Fibroblast of villous mesenchyme (primary cell): ENCODE results near the gene SBNO2. TPM values are rescaled to one million over a fixed set of nuclear protein-coding genes. Genes with fewer than 3 reads are reported as not detected.

Source experiments
- DNase-seq: peaks from one replicate; pipeline ENCODE4 v3.0.0-alpha.2; 2010; ENCODE audit warnings: low read depth
- H3K4me3 ChIP-seq: 2 replicates; pipeline ENCODE4 v1.5.1; 2011; ENCODE audit warnings: low read depth, mild to moderate bottlenecking, low read length
- total RNA-seq: library from RNA; depleted of rRNA; stranded (reverse); fragments of >200 nt; gene quantifications from 2 replicates; pipeline ENCODE4 v1.2.3, GENCODE V29; 2012
- TF ChIP-seq, protein P1 (sequence below): IDR thresholded peaks from 2 replicates; pipeline ENCODE4 v1.5.1; 2012; ENCODE audit warnings: low read depth, mild to moderate bottlenecking, low read length; ENCODE audit not compliant: insufficient read depth

SBNO2 gene
- total RNA-seq, 1 donor = 69.5 TPM

DNA sequence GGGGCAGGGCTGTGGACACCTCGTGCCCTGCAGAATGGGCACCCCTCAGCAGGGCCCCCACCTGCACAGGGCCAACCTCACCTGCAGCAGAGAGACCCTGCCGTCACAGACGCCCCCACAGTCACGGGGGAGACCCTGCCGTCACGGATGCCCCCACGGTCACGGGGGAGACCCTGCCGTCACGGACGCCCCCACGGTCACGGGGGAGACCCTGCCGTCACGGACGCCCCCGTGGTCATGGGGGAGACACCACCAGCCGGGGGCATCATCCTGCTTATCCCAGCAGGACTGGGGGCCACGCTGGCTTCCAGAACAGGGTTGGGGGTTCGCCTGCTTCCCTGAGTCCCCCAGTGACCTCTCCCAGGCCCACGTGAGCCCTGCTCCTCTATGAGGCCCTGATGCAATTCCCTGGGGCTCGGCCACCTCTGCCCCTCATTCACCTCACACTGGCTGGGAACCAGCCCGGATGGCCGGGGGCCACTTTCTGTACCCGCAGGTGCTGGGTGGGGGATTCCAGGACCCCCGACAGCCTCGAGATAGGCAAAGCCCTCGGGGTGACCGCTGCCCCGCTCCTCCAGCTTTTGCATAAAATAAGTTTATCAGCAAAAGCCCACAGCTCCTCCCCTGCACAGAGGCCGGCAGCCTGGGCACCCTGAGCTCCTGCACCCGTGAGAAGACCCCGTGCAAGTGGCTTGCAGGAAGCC is 23.6 kb downstream of the SBNO2 start:
- DNase-seq = no peak
- no peak overlapping the region for H3K4me3 ChIP-seq
- TF ChIP-seq, protein P1, sequence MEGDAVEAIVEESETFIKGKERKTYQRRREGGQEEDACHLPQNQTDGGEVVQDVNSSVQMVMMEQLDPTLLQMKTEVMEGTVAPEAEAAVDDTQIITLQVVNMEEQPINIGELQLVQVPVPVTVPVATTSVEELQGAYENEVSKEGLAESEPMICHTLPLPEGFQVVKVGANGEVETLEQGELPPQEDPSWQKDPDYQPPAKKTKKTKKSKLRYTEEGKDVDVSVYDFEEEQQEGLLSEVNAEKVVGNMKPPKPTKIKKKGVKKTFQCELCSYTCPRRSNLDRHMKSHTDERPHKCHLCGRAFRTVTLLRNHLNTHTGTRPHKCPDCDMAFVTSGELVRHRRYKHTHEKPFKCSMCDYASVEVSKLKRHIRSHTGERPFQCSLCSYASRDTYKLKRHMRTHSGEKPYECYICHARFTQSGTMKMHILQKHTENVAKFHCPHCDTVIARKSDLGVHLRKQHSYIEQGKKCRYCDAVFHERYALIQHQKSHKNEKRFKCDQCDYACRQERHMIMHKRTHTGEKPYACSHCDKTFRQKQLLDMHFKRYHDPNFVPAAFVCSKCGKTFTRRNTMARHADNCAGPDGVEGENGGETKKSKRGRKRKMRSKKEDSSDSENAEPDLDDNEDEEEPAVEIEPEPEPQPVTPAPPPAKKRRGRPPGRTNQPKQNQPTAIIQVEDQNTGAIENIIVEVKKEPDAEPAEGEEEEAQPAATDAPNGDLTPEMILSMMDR = no peak

DNA sequence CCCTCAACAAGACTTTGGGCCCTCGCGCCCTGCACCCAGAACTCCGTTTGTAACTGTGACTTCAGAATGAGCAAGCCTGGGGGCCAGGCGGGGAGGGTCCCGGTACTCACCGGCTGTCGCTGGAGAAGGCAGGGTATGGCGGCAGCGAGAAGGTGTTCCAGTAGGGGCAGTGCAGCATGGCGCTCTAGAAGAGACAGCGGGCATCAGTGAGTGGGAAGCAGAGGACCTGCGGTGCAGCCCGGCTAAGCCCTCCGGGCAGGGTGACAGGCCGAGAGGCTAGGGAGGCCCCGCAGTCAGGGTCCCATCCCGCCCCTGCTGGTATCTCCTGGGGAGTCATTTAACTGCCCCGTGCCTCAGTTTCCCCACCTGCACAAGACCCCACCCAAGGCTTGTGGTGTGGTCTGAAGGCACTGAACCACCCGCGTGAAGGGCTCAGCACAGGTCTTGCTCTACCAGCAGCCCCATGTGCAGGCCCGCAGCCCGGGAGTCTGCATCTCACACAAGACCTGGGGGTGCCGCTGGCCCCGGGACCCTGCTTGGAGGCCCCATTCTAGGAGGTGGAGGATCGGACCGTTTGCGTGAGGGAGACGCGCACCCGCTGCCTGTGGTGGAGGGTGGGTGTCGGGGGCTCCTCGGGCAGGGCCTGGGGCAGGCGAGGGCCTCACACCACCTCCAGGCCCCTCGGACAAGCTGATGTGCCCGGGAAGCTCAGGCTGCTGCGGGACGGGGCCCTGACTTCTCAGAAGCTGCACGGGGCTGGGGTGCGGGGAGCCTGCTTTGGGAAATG is 24.6 kb downstream of the SBNO2 start:
- TF ChIP-seq, protein P1 = no peak
- no peak overlapping the region for H3K4me3 ChIP-seq
- no peak for DNase-seq

DNA sequence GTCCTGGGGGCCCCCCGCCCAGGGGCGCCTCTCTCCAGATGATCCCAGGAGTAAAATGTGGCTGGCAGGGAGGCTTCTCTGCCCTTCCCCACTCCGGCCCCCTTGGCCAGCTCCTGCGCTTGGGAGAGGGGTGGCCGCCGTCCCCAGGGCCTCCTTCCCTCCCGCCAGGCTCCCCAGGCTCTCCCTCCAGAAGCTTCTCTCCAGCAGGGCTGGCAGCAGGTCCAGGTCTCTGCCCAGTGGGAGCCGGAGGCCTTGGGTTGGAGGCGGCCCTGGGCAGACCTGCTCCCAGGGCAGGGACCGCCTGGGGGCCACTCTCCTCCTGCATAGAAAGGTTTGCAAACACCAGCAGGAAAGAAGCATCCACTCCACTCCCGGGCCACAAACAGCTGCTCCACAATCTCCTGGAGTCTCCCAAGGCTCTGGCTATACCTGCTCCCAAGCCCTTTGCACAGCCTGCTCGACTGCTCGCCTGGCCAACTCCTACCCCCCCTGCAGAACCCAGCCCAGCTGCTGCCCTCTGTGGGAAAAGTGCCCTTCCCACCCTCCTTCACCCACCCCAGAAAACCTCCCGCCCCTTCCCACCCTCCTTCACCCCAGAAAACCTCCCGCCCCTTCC is 26.0 kb downstream of the SBNO2 start:
- no peak for DNase-seq
- TF ChIP-seq, protein P1 = no peak
- H3K4me3 ChIP-seq = no peak overlapping the region

DNA sequence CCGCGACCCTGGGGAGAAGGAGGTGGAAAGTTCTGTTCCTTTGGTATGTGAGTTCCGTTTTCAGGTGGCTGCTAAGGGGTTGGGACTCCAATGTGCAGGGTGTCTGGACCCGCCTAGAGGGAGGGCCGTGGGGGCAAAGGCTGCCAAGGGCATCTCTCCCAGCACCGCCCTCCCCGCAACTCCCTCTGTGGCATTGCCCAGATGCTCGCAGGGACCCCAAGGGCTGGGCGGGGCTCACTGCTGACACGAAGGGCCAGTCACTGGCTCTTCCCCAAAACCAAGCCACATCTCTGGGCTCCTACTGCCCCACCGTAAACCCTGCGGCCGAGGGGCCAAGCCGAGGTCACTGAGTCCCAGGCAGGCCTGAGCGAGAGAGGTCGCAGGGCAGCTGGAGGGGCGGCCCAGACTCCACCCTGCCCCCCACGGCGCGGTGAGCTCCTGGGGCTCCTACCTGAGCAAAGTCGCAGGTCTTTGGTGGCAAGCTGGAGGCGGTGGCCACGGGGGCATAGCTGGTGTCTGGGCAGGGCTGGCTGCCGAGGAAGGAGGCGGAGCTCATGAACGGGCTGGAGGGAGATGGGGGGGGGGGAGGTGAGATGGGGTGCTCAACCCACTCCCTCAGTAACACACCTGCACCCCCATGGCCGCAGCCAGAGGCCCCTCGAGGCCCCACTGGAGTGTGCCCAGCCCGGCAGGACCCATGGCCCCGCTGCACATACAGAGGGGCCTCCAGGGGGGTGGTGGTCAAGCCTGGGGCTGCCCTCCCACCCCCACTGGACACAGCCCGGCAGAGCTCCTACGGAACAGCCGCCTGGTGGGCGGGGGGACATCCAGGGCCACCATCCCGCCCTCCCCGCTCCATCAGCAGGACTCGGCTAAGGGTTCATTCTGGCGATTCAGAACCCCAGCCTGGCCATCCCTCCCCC is 26.9 kb downstream of the SBNO2 start:
- H3K4me3 ChIP-seq = no peak overlapping the region
- TF ChIP-seq, protein P1 = no peak
- no peak for DNase-seq

DNA sequence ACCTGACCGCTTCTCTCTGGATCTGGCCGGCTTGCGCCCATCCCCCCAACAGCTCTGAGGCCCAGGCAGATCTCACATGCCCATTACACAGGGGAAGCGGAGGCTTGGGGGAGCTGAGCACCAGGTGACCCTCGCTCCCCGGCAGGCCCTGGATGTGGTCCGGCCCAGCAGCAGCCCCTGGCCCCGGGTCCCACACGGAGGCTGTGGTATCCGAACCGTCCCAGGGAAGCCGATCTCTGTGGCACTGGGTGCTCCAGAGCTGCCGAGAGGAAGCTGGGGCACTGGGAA is 27.7 kb downstream of the SBNO2 start:
- TF ChIP-seq, protein P1 = no peak
- no peak overlapping the region for H3K4me3 ChIP-seq
- DNase-seq = no peak

DNA sequence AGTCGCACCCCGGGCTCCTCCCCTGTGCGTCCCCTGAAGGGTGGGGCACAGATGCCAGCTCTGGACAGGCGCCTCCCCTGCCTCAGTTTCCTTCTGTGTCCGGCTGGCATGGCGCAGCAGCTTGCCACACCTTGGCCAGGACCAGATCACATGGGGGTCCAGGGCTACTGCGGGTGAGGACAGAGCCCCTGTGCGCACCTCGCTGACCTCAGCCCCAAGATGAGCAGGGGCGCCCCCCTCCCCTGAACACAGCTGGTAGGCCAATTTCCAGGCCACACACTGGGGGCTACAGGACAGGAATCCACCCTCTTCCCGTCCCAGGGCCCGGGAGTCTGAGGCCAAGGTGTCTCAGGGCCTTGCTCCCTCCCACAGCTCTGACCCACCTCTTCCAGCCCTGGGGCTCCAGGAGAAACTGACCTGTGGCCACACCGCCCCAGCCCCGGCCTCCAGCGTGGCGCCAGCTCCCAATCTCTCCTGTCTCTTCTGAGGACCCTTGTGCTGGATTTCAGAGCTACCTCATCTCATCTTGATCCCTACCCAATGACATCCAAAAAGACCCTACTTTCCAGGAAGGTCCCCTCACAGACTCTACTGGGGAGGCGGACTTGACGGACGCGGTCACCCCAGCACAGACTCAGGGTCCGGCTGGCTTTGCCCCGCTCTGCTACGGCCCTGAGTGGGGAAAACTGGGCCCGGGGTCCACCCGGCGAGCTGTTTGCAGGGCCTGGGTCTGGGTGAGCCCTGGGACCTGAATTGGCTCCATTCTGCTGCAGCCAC is 28.2 kb downstream of the SBNO2 start:
- TF ChIP-seq, protein P1 = no peak
- H3K4me3 ChIP-seq = no peak overlapping the region
- no peak for DNase-seq
